Endodermal cell (in vitro differentiated cells): ENCODE results near the gene DLL1. TPM values are rescaled to one million over a fixed set of nuclear protein-coding genes. Genes with fewer than 3 reads are reported as not detected.

Experiments used
- DNase-seq: peaks from one replicate; pipeline ENCODE4 v3.0.0-alpha.2; 2017
- H3K27ac ChIP-seq: 2 replicates; pipeline ENCODE4 v1.5.1; 2013; ENCODE audit warnings: mild to moderate bottlenecking, low read depth, low read length, moderate library complexity
- H3K27me3 ChIP-seq: 2 replicates; pipeline ENCODE4 v1.6.1; 2013; ENCODE audit warnings: mild to moderate bottlenecking, low read length, moderate library complexity; ENCODE audit not compliant: insufficient read depth, control insufficient read depth, poor library complexity, severe bottlenecking
- H3K36me3 ChIP-seq: 2 replicates; pipeline ENCODE4 v1.7.0; 2013; ENCODE audit warnings: mild to moderate bottlenecking, low read length, moderate library complexity; ENCODE audit not compliant: control insufficient read depth, insufficient read depth
- H3K4me1 ChIP-seq: one replicate; pipeline ENCODE4 v1.7.0; 2013; ENCODE audit warnings: low read length; ENCODE audit not compliant: control insufficient read depth, insufficient read depth
- H3K4me3 ChIP-seq: 2 replicates; pipeline ENCODE4 v1.5.1; 2013; ENCODE audit warnings: mild to moderate bottlenecking, low read length, moderate library complexity
- H3K9ac ChIP-seq: 2 replicates; pipeline ENCODE4 v1.6.1; 2013; ENCODE audit warnings: mild to moderate bottlenecking, low read length, moderate library complexity; ENCODE audit not compliant: poor library complexity, severe bottlenecking; ENCODE audit errors: extremely low read depth
- H3K9me3 ChIP-seq: 2 replicates; pipeline ENCODE4 v1.6.1; 2013; ENCODE audit warnings: mild to moderate bottlenecking, low read length, moderate library complexity; ENCODE audit not compliant: control insufficient read depth
- H3K27ac Mint-ChIP-seq: 2 replicates; pipeline ENCODE4 v1.8.0; 2020; ENCODE audit warnings: mixed read lengths
- H3K27me3 Mint-ChIP-seq: 2 replicates; pipeline ENCODE4 v1.8.0; 2021; ENCODE audit warnings: mild to moderate bottlenecking, mixed read lengths; ENCODE audit not compliant: insufficient read depth
- H3K36me3 Mint-ChIP-seq: 2 replicates; pipeline ENCODE4 v1.8.0; 2020; ENCODE audit warnings: low read depth, mixed read lengths
- H3K4me1 Mint-ChIP-seq: 2 replicates; pipeline ENCODE4 v1.8.0; 2020; ENCODE audit warnings: mixed read lengths
- H3K4me3 Mint-ChIP-seq: 2 replicates; pipeline ENCODE4 v1.8.0; 2020; ENCODE audit warnings: mild to moderate bottlenecking, moderate library complexity, mixed read lengths
- H3K9me3 Mint-ChIP-seq: 2 replicates; pipeline ENCODE4 v1.8.0; 2020; ENCODE audit warnings: mild to moderate bottlenecking, mixed read lengths
- WGBS, 2 experiments: methylation state at CpG; one replicate each; pipeline versions ENCODE4 v1.1.5 to v1.1.7; 2013; ENCODE audit warnings: missing lambda C conversion rate in 2 of 2, mixed read lengths in 1 of 2; ENCODE audit not compliant: insufficient coverage in 1 of 2, insufficient read length in 1 of 2; 5-methylcytosine and 5-hydroxymethylcytosine counted together
- total RNA-seq, 2 donors: library from RNA; stranded (reverse); fragmentation: NEBNext Ultra II Directional in 1 of 2; extraction: Animal tissue kit (Norgen Biotek cat#: 25700) in 1 of 2; gene quantifications; 2 replicates in 1 of 2; 3 replicates in 1 of 2; pipeline ENCODE4 v1.2.1, GENCODE V29; 2021
- TF ChIP-seq, protein P1 (sequence below): fragments of 200-600 bp; sonication (generic); conservative IDR thresholded peaks from 2 replicates; pipeline ENCODE4 v1.5.0; 2021; ENCODE audit warnings: antibody characterized with exemption, mild to moderate bottlenecking

Gene DLL1
- total RNA-seq, 2 donors from 2014 or later, result 3.1 to 3.6 TPM

DNA sequence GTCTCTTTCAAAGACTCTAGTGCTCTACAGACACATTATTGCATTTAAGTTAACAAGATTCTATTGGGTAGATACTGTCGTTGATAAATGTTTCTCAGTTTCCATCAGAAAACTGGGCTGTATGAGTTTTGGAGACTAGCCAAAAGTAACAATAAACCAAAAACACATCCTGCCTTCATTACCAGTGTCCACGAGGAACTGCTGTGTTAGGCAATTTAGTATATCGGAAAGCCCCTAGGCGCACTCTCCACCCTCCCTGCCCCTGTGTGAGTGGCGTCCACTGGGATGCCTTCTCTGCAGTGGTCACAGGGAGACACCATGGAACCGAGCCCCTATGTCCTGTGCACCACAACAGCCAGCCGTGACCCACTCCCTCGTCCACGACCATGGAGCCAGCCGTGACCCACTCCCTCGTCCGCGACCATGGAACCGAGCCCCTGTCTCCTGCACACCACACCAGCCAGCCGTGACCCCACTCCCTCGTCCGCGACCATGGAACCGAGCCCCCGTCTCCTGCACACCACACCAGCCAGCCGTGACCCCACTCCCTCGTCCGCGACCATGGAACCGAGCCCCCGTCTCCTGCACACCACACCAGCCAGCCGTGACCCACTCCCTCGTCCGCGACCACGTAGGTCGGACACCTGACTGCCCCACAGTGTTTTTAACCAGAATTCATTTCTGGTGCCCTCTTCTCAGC lies 35.3 kb downstream of the DLL1 start:
- no peaks in the 10 kb centered on the region for H3K36me3 ChIP-seq
- H3K4me3 Mint-ChIP-seq, result no peak overlapping the region
- no peak for DNase-seq
- H3K4me1 Mint-ChIP-seq, result no peaks in the 10 kb centered on the region
- H3K9ac ChIP-seq, result no peak overlapping the region
- no peak overlapping the region for H3K4me3 ChIP-seq
- no peak overlapping the region for H3K27ac ChIP-seq
- 95 to 96% methylated on average over 15 to 32 of the region's 32 CpGs for WGBS, 2 experiments
- H3K4me1 ChIP-seq, result no peaks in the 10 kb centered on the region
- H3K36me3 Mint-ChIP-seq, result no peaks in the 10 kb centered on the region
- no peak overlapping the region for H3K27ac Mint-ChIP-seq
- no peaks in the 10 kb centered on the region for H3K9me3 Mint-ChIP-seq
- peaks cover 3% of the 10 kb centered on the region for H3K27me3 Mint-ChIP-seq
- H3K9me3 ChIP-seq, result no peaks in the 10 kb centered on the region
- no peaks in the 10 kb centered on the region for H3K27me3 ChIP-seq
- TF ChIP-seq, protein P1, sequence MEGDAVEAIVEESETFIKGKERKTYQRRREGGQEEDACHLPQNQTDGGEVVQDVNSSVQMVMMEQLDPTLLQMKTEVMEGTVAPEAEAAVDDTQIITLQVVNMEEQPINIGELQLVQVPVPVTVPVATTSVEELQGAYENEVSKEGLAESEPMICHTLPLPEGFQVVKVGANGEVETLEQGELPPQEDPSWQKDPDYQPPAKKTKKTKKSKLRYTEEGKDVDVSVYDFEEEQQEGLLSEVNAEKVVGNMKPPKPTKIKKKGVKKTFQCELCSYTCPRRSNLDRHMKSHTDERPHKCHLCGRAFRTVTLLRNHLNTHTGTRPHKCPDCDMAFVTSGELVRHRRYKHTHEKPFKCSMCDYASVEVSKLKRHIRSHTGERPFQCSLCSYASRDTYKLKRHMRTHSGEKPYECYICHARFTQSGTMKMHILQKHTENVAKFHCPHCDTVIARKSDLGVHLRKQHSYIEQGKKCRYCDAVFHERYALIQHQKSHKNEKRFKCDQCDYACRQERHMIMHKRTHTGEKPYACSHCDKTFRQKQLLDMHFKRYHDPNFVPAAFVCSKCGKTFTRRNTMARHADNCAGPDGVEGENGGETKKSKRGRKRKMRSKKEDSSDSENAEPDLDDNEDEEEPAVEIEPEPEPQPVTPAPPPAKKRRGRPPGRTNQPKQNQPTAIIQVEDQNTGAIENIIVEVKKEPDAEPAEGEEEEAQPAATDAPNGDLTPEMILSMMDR, result no peak

DNA sequence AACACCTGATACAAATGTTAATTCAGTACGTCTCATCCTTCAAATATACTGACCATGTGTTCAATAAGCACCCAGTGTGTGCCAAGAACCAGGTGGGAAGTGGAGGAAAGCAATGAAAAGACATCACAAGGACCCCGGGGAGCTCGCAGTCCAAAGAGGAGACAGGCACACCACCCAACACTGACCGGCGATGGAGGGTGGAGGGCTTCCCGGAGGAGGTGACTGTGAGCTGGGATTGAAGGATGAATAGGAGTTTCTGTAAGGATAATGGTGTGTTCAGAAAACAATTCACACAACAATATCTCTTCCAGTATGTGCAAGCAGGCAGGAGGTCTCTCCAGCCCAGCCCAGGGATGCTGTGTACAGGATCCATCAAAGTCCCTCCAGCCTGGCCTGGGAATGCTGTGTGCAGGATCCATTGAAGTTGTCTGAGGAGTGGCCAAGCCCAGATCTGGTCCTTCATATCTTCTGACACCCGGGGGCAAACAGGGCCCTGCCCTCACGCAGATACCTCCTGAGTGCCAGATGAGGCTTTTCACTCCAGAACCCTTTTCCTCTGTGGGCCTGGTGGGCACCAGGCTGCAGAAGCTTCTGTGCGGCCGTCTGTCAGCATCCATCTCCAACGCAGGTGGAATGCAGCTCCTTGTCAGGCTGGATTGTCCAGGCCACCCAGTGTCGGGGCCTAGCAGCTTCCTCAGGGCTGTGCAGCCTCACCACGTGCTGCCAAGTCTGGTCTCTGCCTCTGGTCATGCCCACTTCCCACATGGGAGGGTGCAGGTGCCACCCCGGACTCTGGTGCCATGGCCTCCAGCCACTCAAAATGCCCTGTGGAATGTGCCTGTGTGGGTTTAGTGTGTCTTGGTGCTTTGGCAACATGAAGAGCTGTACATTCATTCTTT lies 36.3 kb downstream of the DLL1 start:
- Histone ChIP-seq H3K4me3 (no peak overlapping the region), H3K9me3 (no peaks in the 10 kb centered on the region), H3K27me3 (no peaks in the 10 kb centered on the region), H3K9ac (no peak overlapping the region), H3K36me3 (no peaks in the 10 kb centered on the region), H3K27ac (no peak overlapping the region), H3K4me1 (no peaks in the 10 kb centered on the region)
- peaks cover 3% of the 10 kb centered on the region for H3K27me3 Mint-ChIP-seq
- H3K4me1 Mint-ChIP-seq, result no peaks in the 10 kb centered on the region
- WGBS, 2 experiments, result 85 to 100% methylated on average over 9 to 14 of the region's 14 CpGs
- H3K4me3 Mint-ChIP-seq, result no peak overlapping the region
- H3K9me3 Mint-ChIP-seq, result no peaks in the 10 kb centered on the region
- no peaks in the 10 kb centered on the region for H3K36me3 Mint-ChIP-seq
- no peak for DNase-seq
- TF ChIP-seq, protein P1, result no peak
- H3K27ac Mint-ChIP-seq, result no peak overlapping the region

DNA sequence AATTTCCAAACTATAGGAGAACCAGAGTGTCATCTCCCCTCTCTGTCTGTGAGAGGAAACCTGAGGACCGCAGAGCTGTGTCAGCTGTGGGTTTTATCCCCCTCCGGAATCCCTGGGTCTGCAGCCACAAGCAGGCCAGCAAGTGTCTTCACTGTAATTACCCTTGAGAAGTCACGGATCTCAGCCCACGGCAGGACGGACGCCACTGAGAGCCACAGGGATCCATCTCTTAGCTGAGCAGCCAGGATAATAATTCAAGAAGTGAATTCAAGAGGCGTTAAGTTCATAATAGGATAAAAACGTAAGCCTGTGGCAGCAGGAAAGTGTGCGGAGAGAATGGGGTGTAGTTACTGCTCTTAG lies 37.0 kb downstream of the DLL1 start:
- TF ChIP-seq, protein P1, result no peak
- Histone ChIP-seq H3K27me3 (no peaks in the 10 kb centered on the region), H3K36me3 (no peaks in the 10 kb centered on the region), H3K4me1 (no peaks in the 10 kb centered on the region), H3K9ac (no peak overlapping the region), H3K4me3 (no peak overlapping the region), H3K9me3 (no peaks in the 10 kb centered on the region), H3K27ac (no peak overlapping the region)
- Mint-ChIP-seq H3K27me3 (peaks cover 3% of the 10 kb centered on the region), H3K36me3 (no peaks in the 10 kb centered on the region), H3K27ac (no peak overlapping the region), H3K4me1 (no peaks in the 10 kb centered on the region), H3K9me3 (no peaks in the 10 kb centered on the region), H3K4me3 (no peak overlapping the region)
- no peak for DNase-seq
- WGBS, 2 experiments, result 92 to 100% methylated on average over 4 to 9 of the region's 9 CpGs
